IPS-18a (cell line): ENCODE results near the gene GNRH2.
"Not testable (repeated sequence)": the region's sequence is repeated elsewhere in the genome, so short reads cannot be mapped to it uniquely, and the experiment has no call there.

Experiments used
- H3K27ac ChIP-seq: one replicate; pipeline ENCODE4 v1.5.1; 2013; ENCODE audit warnings: low read length
- H3K27me3 ChIP-seq: one replicate; pipeline ENCODE4 v1.6.1; 2013; ENCODE audit warnings: mild to moderate bottlenecking, low read length; ENCODE audit not compliant: control insufficient read depth, insufficient read depth
- H3K36me3 ChIP-seq: one replicate; pipeline ENCODE4 v1.6.1; 2013; ENCODE audit warnings: low read depth, low read length; ENCODE audit not compliant: control insufficient read depth
- H3K4me1 ChIP-seq: one replicate; pipeline ENCODE4 v1.6.1; 2013; ENCODE audit warnings: low read depth, low read length; ENCODE audit not compliant: control insufficient read depth
- H3K4me3 ChIP-seq: one replicate; pipeline ENCODE4 v1.5.1; 2013; ENCODE audit warnings: low read length
- H3K9ac ChIP-seq: one replicate; pipeline ENCODE4 v1.6.1; 2013; ENCODE audit warnings: mild to moderate bottlenecking, low read length, moderate library complexity
- H3K9me3 ChIP-seq: one replicate; pipeline ENCODE4 v1.6.1; 2013; ENCODE audit warnings: low read depth, low read length; ENCODE audit not compliant: control insufficient read depth

The GNRH2 gene

GRCh38 chr20:3021777-3022176 lies 21.6 kb upstream of the GNRH2 start:
- H3K9ac ChIP-seq = no peak overlapping the region
- H3K9me3 ChIP-seq = no peaks in the 10 kb centered on the region
- H3K27ac ChIP-seq = no peak overlapping the region
- no peaks in the 10 kb centered on the region for H3K27me3 ChIP-seq
- H3K4me3 ChIP-seq = no peak overlapping the region
- H3K4me1 ChIP-seq = no peaks in the 10 kb centered on the region
- peaks cover 37% of the 10 kb centered on the region for H3K36me3 ChIP-seq

GRCh38 chr20:3022559-3023490 lies 20.6 kb upstream of the GNRH2 start:
- H3K4me3 ChIP-seq, H3K9ac ChIP-seq, H3K27ac ChIP-seq, H3K4me1 ChIP-seq, H3K9me3 ChIP-seq, H3K27me3 ChIP-seq: not testable (repeated sequence)
- peaks cover 42% of the 10 kb centered on the region for H3K36me3 ChIP-seq

- Histone ChIP-seq H3K9me3 (no peaks in the 10 kb centered on the region), H3K27me3 (no peaks in the 10 kb centered on the region), H3K4me1 (no peaks in the 10 kb centered on the region), H3K9ac (no peak overlapping the region), H3K36me3 (peaks cover 44% of the 10 kb centered on the region), H3K27ac (no peak overlapping the region), H3K4me3 (no peak overlapping the region)
Observed at GRCh38 chr20:3027987-3028386, 15.4 kb upstream of the GNRH2 start.

DNA sequence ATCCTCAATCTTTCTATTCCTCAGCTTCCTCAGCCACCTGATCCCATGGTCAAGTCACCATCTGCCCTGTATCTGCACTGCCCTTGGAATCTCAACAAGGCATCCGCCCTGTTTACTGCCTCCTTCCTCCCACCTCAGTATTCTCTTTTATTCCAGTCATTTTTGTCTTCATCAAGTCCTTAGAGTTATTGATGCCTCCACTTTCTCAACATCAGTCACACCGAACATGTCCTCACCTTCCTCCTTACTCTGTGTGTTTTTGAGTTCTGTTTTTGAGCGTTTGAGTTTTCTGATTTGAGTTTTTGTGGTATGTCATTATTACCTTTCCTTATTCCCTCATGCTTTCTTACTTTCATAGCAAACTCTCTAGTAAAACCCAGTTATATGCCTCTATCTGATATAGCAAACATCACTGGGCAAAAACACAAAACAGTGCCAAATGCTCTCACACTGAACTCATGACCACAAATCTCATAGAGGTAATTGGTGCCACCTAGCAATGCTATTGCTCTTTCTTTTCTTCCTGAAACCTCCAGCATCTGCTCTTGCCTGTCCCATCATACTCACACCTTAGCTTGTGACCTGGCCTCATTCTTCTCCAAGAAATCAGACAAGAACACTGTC lies 11.8 kb upstream of the GNRH2 start:
- Histone ChIP-seq H3K9ac (no peak overlapping the region), H3K27ac (no peak overlapping the region), H3K9me3 (no peaks in the 10 kb centered on the region), H3K27me3 (no peaks in the 10 kb centered on the region), H3K4me3 (no peak overlapping the region), H3K36me3 (peaks cover 47% of the 10 kb centered on the region), H3K4me1 (no peaks in the 10 kb centered on the region)

DNA sequence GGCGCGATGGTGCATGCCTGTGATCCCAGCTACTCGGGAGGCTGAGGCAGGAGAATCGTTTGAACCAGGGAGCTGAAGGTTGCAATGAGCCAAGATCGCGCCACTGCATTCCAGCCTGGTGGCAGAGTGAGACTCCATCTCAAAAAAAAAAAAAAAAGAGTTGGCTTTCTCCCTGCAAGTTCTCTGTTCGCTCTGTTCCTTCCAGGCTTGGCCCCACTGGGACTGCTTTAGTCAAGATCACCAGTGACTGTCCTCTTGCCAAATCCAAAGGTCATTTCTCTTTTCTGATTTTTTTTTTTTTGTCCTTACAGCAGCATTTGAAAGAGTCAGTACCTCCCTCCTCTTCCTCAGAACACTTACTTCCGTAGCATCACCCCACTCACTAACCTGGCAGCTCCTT lies 10.8 kb upstream of the GNRH2 start:
- Histone ChIP-seq H3K9ac (no peak overlapping the region), H3K4me3 (no peak overlapping the region), H3K27me3 (no peaks in the 10 kb centered on the region), H3K4me1 (no peaks in the 10 kb centered on the region), H3K9me3 (no peaks in the 10 kb centered on the region), H3K27ac (no peak overlapping the region), H3K36me3 (peaks cover 47% of the 10 kb centered on the region)

DNA sequence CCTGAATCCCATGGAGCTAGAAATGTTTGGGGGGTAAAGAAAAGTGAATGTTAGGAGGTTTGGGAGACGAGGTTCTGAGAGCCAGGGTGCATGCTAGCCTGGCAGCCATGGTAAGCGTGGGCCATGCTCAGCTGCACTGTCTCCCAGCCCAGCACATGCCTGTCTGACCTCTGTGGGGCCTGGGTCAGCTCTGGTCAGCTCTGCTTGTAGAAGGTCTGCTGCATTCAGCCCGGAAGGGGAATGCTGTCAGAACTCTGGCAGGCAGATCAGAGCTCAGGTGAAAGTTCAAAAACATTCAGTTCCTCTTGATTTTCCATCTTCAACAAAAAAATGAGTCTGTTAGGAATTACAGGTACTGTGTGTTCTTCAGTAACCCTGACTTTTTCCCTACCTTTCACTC lies 5.8 kb upstream of the GNRH2 start:
- peaks cover 4% of the 10 kb centered on the region for H3K4me1 ChIP-seq
- no peak overlapping the region for H3K9ac ChIP-seq
- H3K27me3 ChIP-seq = no peaks in the 10 kb centered on the region
- H3K4me3 ChIP-seq = no peak overlapping the region
- peaks cover 52% of the 10 kb centered on the region for H3K36me3 ChIP-seq
- H3K27ac ChIP-seq = no peak overlapping the region
- no peaks in the 10 kb centered on the region for H3K9me3 ChIP-seq

- Histone ChIP-seq H3K4me3 (no peak overlapping the region), H3K9me3 (no peaks in the 10 kb centered on the region), H3K27ac (no peak overlapping the region), H3K4me1 (peaks cover 4% of the 10 kb centered on the region), H3K9ac (no peak overlapping the region), H3K36me3 (peaks cover 52% of the 10 kb centered on the region), H3K27me3 (no peaks in the 10 kb centered on the region)
Observed at GRCh38 chr20:3038454-3038853, 5.0 kb upstream of the GNRH2 start.

DNA sequence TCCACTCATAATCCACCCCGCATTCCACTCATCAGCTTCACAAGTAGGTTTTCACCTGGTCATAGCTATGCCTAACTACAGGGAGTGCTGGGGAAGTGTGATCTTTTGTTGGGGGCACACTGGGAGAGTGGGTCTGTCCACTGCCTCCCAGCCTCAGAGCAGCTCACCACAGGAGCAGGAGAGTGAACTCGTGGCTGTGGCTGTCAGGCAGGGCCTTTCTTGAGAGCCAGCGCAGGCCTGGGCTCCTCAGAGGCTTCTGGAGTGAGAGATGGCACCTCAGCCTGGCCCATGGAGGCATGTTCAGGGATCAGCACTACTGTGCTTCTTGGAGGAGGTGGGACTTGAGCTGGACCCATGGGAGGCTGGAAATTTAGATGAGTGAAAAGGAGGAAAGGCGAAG lies 4.0 kb upstream of the GNRH2 start:
- Histone ChIP-seq H3K9ac (no peak overlapping the region), H3K27me3 (no peaks in the 10 kb centered on the region), H3K4me3 (no peak overlapping the region), H3K27ac (no peak overlapping the region), H3K9me3 (no peaks in the 10 kb centered on the region), H3K36me3 (peaks cover 52% of the 10 kb centered on the region), H3K4me1 (peaks cover 4% of the 10 kb centered on the region)

GRCh38 chr20:3040086-3040485 lies 3.3 kb upstream of the GNRH2 start:
- Histone ChIP-seq H3K36me3 (peaks cover 48% of the 10 kb centered on the region), H3K27me3 (no peaks in the 10 kb centered on the region)

DNA sequence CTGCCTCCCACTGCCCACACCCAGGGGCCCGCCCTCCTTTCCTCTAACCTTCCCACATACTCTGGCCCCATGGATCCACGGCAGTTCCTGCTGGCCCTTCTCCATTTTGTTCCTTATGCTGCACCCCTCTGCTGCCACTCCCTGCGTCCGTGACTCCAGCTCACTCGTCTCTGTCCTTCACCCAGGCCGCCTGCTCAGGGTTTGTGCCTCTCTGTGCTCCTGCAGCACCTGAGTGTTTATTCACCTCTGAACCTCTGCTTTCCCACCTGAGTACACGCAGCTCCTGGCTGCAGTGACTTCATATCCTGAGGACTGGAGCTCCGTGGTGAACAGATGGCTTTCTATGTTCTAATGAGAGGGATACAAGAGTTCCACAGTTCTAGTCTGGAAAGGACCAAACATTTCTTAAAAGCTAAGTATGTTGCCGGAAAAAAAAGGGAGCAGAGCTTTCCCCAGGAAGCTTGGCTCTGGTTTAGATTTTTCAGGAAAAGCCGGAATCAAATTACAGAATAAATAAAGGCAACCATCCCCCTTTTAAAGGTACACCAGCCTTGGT lies 1.5 kb upstream of the GNRH2 start:
- Histone ChIP-seq H3K36me3 (peaks cover 31% of the 10 kb centered on the region), H3K27ac (no peak overlapping the region), H3K9ac (no peak overlapping the region)

More at GRCh38 chr20:3040086-3040485, 3.3 kb upstream of the GNRH2 start:
- no peaks in the 10 kb centered on the region for H3K9me3 ChIP-seq
- peaks cover 7% of the 10 kb centered on the region for H3K4me1 ChIP-seq
- no peak overlapping the region for H3K4me3 ChIP-seq
- H3K27ac ChIP-seq = no peak overlapping the region
- H3K9ac ChIP-seq = no peak overlapping the region

GRCh38 chr20:3042625-3043024 lies 797 bp upstream of the GNRH2 start:
- H3K9ac ChIP-seq = no peak overlapping the region
- peaks cover 11% of the 10 kb centered on the region for H3K4me1 ChIP-seq
- no peak overlapping the region for H3K4me3 ChIP-seq
- H3K27ac ChIP-seq = no peak overlapping the region
- no peaks in the 10 kb centered on the region for H3K9me3 ChIP-seq
- H3K27me3 ChIP-seq = no peaks in the 10 kb centered on the region
- H3K36me3 ChIP-seq = peaks cover 26% of the 10 kb centered on the region

More for the DNA sequence above, 1.5 kb upstream of the GNRH2 start:
- peaks cover 11% of the 10 kb centered on the region for H3K4me1 ChIP-seq
- H3K4me3 ChIP-seq = peak overlapping the region; percentile 11
- H3K27me3 ChIP-seq = no peaks in the 10 kb centered on the region
- H3K9me3 ChIP-seq = no peaks in the 10 kb centered on the region
